ENCODE results near the gene PDP2.

DNA sequence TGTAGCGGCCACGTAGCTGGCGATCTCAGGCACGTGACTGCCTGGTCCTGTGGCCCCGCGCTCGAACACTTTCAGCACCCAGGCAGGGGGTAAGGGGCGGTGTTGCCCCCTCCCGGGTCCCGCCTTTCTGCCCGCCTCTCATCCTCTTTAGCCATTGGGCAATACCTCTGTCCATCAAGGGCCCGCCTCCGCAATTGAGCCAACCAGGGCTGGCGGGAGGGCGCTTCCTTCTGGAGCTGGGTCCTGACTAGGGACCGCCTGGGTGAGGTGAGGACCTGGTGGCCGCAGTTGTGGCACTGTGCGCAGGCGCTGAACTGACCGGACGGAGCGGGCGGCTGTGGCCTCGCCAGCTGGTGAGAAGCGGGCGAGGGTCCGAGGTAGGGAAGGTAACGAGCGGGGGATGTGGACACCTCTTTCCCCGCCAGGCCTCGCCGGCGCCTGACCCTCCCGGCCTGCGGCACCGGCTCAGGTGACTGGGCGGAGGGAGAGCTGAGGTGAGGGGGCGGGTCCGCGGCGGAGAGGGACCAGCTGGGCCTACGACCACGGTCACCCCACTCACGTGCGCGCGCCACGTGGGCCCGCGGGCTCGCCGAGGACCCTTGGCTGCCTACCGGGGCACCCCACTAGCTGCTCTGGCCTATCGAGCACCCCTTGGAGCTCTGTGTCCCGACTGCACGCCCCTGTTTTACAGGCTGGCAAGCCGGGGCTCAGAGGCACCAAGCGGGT is at the start of gene PDP2:
- TF ChIP-seq BHLHE40 (IDR thresholded peaks at IDR 0.05; ENCODE audit: borderline replicate concordance) = no peak
- no peak for TF ChIP-seq SUZ12 (IDR thresholded peaks at IDR 0.05)
- no peak for TF ChIP-seq SP1 (IDR thresholded peaks at IDR 0.05)
- no peak for TF ChIP-seq ELF4 (IDR thresholded peaks at IDR 0.05)
- no peak for TF ChIP-seq FOXK2 (IDR thresholded peaks at IDR 0.05)
- TF ChIP-seq FOXM1 (IDR thresholded peaks at IDR 0.05; ENCODE audit: borderline replicate concordance) = no peak
- no peak for TF ChIP-seq NFRKB (IDR thresholded peaks at IDR 0.05)
- peak; percentile 38; the same call in 1 of the 2 replicates for TF ChIP-seq L3MBTL2 (conservative IDR thresholded peaks at IDR 0.05)
